HG03095 (cell line): ENCODE results near the gene PIGO.

Experiments used
- ATAC-seq: cut with Tn5 transposase; IDR thresholded peaks from one replicate; pipeline ENCODE4 v1.9.1; 2021; ENCODE audit warnings: moderate library complexity; ENCODE audit not compliant: unreplicated experiment

PIGO gene

DNA sequence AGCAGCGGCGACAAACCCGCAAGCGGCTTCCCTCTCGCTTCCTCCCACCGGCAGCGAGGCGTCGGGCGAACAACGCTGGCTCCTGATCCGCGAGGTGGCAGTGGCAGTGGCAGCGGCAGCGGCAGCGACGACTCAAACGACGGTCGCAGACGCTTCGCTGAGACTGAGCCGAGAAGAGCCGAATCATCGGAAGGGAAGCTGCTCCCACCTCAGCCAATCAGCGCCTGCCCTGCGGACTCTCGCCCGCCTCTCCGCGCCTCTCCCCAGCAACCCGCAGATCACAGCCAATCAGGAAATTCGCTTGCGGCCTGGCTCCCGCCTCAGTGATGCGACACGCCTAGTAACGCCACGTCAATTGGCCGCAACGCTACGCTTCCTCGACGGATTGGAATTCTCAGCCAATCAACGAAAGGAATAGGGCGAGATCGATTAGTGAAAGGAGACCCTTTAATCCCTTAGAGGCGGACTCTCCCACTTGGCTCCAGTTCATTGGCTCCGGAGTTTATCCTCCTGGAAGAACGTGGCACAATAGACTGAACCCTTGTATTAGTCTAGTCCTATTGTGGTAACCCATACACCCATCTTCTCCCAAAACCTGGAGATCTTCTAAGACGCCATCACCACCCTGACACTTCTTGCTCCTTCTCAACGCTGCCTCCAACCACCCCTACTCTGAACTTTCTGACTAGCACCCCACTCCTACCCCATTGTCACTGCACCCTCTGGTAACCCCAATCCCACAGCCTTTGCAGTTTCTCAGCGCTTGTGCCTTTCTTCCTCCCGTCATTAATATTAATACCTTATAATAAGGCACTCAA is 23.7 kb downstream of the PIGO start, which contains the start of gene VCP:
TSS of gene VCP (minus strand) at position 165 of the 818 bp plus-strand sequence. CDS start 272 bp downstream, outside the sequence.
- ATAC-seq: peak; percentile 81

DNA sequence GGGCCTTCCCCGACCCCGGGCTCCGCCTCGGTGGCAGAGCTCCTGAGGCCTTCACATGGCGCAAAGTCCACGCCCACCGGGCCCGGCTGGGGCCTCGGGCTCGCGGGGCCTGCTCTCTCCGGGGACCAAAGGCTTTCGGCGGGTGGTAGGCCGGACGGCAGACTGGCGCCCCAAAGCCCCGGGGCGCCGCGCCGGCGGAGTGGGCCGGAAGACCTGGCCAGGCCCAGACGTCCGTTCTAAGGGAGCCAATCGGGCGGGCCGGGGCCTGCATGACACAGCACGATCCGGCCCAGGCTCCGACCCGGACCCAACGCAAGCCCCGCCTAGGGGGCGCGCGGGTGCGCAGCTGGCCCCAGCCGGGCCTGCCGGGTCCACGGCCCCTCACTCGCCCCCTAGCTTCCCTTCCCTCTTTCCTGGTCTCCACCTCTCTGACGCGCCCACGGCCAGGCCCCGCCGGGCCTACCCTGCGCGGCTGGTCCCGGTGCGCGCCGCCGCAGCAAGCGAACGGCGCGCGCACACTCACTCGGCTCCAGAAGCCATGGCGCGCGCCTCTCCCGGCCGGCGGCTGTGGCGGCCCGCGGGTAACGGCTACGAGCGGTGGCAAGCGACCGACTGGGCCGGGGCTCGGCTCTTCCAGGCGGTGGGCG is 24.5 kb downstream of the PIGO start:
- ATAC-seq: peak; percentile 47

DNA sequence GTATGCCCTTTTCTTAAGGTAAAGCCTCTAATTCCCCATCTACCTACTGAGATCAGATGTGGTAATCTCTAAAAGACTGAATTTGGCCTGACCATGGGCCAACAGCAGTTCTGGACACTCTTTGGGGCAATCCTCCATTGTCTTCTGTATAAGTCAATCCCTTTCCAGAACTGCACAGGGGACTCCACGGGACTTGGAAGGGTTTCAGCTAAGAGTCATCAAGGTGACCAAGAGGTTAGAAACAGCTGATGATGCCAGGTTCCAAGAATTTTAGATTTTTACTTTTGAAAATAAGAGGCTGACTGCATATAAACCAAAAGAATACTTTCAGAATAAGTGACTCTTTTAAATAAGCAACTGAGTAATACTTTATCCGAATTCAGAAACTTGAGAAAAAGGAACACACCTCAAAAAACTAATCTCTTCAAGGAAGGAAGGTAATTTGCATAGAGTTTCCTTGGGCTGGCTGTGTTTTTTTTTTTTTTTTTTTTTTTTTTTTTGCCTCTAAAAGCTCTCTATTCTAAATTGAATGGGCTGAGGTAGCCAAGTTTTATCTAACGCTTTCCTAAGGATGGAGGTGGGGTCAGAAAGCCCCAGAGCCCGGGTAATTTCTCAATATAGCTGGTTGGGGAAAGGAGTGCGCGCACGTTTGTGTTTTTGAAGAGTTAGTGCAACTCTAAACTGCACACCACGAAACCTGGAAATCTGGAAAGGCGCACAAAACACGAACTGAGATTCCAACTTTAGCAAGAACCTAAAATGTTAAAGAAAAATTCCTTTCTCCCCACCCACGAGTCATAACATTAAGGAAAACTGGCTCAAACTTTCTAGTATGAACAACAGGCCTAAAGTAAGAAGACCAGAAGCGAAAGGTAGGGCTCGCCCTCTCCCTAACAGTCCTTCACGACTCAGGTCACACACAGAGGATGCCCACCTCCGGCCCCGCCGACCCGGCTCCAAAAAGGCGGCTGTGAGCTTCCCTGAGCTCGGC is 25.3 kb downstream of the PIGO start:
- ATAC-seq: no peak

- ATAC-seq: no peak
Measured at GRCh38 chr9:35069020-35069419, 27.4 kb downstream of the PIGO start.

- no peak for ATAC-seq
Measured at GRCh38 chr9:35067056-35067455, 29.3 kb downstream of the PIGO start.

DNA sequence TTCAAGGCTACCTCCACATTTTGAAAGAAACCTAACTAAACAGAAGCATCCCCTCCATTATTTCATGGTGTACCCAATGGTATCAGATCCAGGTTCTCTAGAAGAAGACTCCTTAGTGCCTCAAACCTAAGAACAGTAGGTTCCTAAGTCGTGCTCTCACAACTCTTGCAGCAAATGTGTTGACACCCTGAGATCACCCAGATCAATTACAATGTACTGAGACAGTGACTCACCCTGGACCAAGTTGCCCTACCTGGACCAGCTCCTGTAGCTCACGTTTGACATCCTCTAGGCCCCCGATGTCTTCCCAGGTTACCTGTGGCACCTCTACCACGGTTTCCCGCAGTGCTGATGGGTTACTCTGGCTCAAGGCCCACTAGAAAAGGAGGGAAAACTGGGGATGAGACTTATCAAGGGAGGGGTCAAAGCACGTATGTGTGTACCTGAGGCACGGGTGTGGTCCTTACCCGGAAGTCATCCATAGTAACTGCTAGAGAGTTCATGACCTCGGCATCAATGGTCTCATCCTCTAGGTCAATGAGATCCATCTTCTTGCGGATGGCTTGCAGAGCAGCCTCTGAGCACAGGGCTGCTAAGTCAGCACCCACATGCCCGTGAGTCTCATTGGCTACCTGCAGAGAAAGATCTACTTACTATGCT is 35.7 kb downstream of the PIGO start:
- no peak for ATAC-seq

- ATAC-seq: no peak
Measured at GRCh38 chr9:35059438-35059837, 37.0 kb downstream of the PIGO start.

GRCh38 chr9:35057271-35057620 is 39.1 kb downstream of the PIGO start:
- ATAC-seq: no peak

DNA sequence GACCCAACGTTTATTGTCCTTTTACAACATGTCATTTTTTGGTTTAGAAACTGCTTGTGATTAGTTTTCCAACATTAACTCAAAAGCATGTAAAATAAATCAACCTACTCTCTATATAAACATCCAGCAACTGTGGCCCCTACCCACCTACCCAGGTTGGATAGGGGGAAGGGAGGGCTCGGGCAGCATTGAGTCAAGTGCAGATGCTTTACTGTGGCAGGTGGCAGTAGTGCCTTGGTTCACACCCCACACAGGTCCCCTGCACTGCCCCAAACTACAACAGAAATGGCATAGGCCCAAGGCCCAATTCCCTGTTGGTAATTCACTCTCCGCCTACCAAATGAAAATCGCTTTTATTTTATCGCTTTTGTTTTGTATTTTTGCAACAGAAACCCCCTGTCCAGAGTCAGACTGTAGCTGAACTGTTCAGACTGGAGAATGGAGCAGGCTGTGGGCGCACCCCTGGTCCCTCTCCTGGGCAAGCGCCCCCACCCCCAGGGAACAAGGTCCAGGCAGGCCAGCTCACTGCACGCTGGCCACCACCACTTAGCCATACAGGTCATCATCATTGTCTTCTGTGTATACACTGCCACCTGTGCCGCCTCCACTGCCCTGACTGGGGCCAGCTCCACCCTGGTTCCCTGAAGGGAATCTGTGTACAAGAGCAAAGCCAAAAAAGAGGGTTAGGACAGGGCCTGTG is 39.7 kb downstream of the PIGO start:
- no peak for ATAC-seq

GRCh38 chr9:35054871-35055644 is 41.3 kb downstream of the PIGO start:
- no peak for ATAC-seq

DNA sequence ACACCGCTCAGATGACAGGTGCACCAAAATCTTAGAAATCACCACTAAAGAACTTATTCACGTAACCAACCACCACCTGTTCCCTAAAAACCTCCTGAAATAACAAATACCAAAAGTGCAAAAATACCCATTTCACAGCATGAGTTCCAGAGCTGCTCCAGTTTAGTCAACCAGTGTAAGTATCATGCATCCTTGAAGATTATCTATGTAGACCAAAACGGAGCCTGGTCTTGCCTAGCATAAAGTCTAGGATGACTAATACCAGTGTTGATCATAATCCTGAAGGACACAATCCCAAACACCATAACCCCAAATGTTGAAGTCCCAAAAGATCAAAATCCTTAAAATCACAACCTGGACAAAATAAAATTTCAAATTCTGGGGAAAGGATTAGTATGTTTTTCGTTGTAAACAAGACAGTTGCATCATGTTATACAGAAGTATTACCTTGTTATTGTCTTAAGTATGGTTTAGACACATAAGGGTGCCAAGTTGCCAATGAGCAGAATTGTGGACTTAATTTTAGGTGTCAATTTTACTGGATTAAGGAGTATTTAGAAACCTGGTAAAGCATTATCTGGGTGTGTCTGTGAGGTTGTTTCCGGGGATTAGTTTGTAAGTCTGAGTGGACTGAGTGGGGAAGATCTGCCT is 42.1 kb downstream of the PIGO start:
- no peak for ATAC-seq

DNA sequence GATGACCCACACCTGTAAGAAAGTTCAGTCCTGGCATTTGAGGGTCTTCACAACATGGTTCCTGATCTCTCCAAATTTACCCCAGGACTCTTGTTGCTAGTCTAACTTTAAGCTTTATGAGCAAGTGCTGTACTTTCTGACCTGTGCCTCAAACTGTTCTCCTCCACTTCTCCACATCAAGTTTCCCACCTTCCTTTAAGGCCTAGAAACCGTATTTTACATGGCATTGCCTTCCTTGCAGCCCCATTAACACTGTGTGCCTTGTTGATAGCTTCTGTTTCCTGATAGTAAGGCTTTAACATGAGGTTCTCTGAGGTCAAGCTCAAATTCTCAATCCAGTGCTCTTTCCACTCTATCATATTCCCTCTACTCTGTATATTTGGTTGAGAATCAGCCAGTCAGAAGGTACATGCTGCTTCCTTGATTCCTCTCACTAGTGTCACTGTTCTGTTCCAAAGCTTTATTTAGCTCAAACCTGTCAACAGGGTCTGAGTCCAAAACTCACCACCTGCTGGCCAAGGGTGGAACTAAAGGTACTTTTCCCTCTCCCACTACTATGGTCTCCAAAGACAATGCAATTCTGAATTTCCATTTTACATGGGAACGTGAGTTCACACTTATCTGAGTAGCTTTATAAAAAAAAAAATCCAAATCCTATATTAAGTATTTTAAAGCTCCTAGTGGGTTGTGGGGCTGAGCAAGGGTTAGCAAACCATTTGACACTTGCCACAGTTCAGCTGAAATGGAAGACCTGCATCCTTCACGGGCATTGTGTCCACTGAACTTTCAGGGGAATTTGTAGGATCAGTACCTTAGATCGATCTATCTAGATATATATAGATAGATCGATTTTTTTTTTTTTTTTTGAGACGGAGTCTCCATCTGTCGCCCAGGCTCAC is 45.1 kb downstream of the PIGO start:
- no peak for ATAC-seq

- no peak for ATAC-seq
Measured at GRCh38 chr9:35048511-35048910, 47.9 kb downstream of the PIGO start.

DNA sequence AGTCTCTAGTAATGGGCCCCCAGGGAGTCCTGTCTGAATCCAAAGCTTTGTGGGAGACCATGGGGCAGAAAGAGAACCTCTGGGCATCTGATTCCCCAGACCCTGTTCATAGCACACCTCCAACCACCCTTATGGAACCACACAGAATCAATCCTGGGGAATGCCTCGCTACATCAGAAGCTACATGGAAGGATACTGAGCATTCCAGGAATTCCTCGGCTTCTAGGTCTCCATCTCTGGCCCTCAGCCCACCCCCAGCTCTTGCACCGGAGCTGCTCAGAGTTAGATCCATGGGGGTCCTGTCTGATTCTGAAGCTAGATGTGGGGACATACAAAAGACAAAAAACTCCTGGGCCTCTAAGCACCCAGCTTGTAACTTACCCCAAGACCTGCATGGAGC is 52.3 kb downstream of the PIGO start:
- ATAC-seq: no peak

DNA sequence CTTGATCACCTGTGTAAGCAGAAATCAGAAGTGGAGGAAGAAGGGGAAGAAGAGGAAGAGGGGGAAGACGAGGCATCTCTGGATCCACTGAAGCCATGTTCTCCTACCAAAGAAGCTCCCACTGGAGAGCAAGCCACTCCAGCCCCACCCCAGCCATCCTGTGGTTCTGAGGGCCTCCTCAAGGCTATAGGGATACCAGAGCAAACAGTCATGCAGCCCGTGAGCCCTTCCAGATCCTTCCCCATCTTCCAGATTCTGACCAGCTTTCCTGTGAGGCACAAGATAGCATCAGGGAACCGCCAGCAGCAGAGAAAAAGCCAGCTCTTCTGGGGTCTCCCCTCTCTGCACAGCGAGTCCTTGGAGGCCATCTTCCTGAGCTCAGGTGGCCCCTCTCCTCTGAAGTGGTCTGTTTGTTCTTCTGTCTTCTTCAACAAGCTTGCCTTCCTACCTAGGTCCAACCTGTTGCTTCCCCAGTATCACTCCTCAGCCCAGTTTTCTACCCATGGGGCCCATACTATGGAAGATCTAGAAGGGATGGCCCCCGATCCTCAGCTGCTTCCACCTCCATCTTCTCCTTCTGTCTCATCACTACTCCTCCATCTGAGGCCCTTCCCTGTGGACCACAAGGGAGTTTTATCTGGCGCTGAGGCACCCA is 53.4 kb downstream of the PIGO start:
- no peak for ATAC-seq

- no peak for ATAC-seq
Measured at GRCh38 chr9:35042081-35042604, 54.2 kb downstream of the PIGO start.
